ENCODE data around the gene CLIP2.
"Not testable (repeated sequence)": the region's sequence is repeated elsewhere in the genome, so short reads cannot be mapped to it uniquely, and the experiment has no call there.

DNA sequence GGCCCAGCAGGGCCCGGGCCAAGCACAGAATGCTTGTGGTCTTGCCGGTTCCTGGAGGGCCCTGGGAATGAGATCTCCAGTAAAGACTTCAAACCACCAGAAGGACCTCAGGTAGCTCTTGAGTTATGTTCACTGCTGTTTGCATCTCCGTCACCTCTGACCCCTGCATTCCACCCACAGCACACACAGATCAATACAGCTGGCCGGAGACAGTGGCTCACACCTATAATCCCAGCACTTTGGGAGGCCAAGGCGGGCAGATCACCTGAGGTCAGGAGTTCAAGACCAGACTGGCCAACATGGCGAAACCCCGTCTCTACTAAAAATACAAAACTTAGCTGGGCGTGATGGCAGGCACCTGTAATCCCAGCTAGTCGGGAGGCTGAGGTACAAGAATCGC, 40.1 kb upstream of the CLIP2 start:
- TF ChIP-seq, protein P1, sequence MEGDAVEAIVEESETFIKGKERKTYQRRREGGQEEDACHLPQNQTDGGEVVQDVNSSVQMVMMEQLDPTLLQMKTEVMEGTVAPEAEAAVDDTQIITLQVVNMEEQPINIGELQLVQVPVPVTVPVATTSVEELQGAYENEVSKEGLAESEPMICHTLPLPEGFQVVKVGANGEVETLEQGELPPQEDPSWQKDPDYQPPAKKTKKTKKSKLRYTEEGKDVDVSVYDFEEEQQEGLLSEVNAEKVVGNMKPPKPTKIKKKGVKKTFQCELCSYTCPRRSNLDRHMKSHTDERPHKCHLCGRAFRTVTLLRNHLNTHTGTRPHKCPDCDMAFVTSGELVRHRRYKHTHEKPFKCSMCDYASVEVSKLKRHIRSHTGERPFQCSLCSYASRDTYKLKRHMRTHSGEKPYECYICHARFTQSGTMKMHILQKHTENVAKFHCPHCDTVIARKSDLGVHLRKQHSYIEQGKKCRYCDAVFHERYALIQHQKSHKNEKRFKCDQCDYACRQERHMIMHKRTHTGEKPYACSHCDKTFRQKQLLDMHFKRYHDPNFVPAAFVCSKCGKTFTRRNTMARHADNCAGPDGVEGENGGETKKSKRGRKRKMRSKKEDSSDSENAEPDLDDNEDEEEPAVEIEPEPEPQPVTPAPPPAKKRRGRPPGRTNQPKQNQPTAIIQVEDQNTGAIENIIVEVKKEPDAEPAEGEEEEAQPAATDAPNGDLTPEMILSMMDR (IDR thresholded peaks at IDR 0.05) = not testable (repeated sequence)
- not testable (repeated sequence) for TF ChIP-seq EP300, POLR2AphosphoS5 (IDR thresholded peaks at IDR 0.05)

Measured in sigmoid colon (tissue), 4 donors.